PC-3 (cell line): ENCODE data around the gene ZNF546.

ENCODE experiments used
- EZH2phosphoT487 ChIP-seq: fragments of 300-600 bp; sonication (generic); IDR thresholded peaks from 2 replicates; pipeline ENCODE4 v1.6.1; 2018; ENCODE audit warnings: mild to moderate bottlenecking, antibody characterized with exemption, low read length, borderline replicate concordance
- TF ChIP-seq, protein P1 (sequence below): fragments of 300-600 bp; sonication (generic); conservative IDR thresholded peaks from 2 replicates; pipeline ENCODE4 v1.5.1; 2017; ENCODE audit warnings: antibody characterized with exemption, low read depth, mild to moderate bottlenecking, low read length

DNA sequence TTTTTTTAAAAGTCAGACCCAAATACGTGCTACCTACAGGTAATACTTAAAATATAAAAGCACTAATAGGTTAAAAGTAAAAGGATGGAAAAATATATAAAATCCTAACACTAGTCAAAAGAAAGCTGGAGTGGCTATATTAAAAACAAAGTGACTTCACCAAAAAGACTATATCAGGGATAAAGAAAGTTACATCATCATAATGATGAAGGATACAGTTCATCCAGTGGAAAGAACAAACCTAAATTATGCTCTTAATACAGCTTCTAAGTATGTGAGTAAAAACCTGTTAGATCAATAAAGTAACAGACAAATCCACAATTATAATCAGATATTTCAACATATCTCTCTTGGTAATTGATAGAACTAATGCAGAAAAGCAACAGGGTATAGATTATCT is 60.3 kb downstream of the ZNF546 start:
- TF ChIP-seq, protein P1, sequence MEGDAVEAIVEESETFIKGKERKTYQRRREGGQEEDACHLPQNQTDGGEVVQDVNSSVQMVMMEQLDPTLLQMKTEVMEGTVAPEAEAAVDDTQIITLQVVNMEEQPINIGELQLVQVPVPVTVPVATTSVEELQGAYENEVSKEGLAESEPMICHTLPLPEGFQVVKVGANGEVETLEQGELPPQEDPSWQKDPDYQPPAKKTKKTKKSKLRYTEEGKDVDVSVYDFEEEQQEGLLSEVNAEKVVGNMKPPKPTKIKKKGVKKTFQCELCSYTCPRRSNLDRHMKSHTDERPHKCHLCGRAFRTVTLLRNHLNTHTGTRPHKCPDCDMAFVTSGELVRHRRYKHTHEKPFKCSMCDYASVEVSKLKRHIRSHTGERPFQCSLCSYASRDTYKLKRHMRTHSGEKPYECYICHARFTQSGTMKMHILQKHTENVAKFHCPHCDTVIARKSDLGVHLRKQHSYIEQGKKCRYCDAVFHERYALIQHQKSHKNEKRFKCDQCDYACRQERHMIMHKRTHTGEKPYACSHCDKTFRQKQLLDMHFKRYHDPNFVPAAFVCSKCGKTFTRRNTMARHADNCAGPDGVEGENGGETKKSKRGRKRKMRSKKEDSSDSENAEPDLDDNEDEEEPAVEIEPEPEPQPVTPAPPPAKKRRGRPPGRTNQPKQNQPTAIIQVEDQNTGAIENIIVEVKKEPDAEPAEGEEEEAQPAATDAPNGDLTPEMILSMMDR = no peak
- no peak for TF ChIP-seq EZH2phosphoT487
